ENCODE data around the gene TPGS1. TPM values are rescaled to one million over a fixed set of nuclear protein-coding genes. Genes with fewer than 3 reads are reported as not detected.

The TPGS1 gene
- total and polyA plus RNA-seq, 2 donors (not counting 1 experiment from before 2014, with no cell fraction given): 8.1 to 33.8 TPM

DNA sequence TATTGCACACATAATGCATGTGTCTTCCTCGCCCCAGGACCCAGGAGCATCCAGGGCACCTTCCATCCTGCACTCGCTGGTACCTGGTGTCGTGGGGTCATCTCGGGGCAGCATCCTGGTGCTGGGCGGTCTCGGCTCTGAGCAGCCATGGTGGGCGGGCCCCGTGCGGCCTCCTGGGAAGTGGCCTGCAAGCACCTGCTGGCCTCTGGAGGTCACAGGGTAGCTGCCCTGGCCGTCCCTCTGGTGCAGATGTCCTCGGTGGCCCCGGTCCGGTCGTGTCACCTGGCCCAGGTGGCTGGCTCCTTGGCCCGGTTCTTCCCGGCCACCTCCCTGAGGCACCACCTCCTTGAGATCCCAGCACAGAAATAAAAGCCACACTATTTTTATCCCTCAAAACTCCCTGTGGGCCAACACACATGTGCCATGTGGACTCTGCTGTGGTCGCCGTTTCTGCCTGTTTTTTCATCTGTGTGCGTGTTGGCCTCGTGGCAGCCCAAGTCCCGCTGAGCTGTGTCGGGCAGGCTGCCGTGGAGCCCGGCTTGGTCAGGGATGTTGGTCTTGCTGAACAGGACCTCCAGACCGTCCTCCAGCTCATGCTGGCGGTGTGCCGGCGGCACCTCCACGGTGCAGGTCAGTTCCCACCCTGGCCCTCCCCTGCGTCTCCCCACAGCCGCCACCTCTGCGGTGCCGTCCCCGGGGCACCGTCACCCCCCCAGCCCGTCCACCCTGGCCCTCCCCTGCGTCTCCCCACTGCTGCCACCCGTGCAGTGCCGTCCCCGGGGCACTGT, 31.5 kb downstream of the TPGS1 start:
- Mint-ChIP-seq H3K27ac (no peak overlapping the region), H3K27me3 (no peaks in the 10 kb centered on the region), H3K4me3 (no peak overlapping the region), H3K9me3 (ENCODE audit: insufficient read depth) (no peaks in the 10 kb centered on the region), H3K4me1 (peaks cover 2% of the 10 kb centered on the region)
- ATAC-seq (ENCODE audit: low read depth) (no peak), DNase-seq (peak; percentile 14)
- POLR2A ChIA-PET: no interaction called here
- Histone ChIP-seq H3K4me3 (ENCODE audit: control extremely low read depth in 1 of 5, extremely low read depth in 1 of 5, insufficient read depth in 1 of 5, low read depth in 2 of 5, low read length in 4 of 5) (no peak overlapping the region), H4K20me1 (ENCODE audit: control insufficient read depth, insufficient read depth, low read length, poor library complexity, severe bottlenecking) (peaks cover 47% of the 10 kb centered on the region), H3K36me3 (replicated peaks in 1 of 2; ENCODE audit: control extremely low read depth in 1 of 2, control insufficient read depth in 1 of 2, extremely low read depth in 1 of 2, insufficient read depth in 2 of 2, low read length in 1 of 2) (peaks cover 0 to 25% of the 10 kb centered on the region in 2 experiments), H3K27ac (ENCODE audit: low read length in 2 of 2) (no peak overlapping the region), H3K4me1 (ENCODE audit: control insufficient read depth in 2 of 2, insufficient read depth in 2 of 2, low read length in 2 of 2) (peaks cover 0 to under 1% of the 10 kb centered on the region in 2 donors), H3K27me3 (replicated peaks in 1 of 4; ENCODE audit: control extremely low read depth in 1 of 4, control insufficient read depth in 3 of 4, insufficient read depth in 4 of 4, low read length in 3 of 4) (no peaks in the 10 kb centered on the region), H3K9ac (ENCODE audit: low read length) (no peak overlapping the region), H3K9me3 (ENCODE audit: control extremely low read depth in 1 of 3, control insufficient read depth in 2 of 3, insufficient read depth in 1 of 3, low read length in 2 of 3) (no peaks in the 10 kb centered on the region), H3K79me2 (ENCODE audit: control insufficient read depth, insufficient read depth, low read length) (peaks cover 26% of the 10 kb centered on the region), H2AFZ (ENCODE audit: insufficient read depth, low read depth, low read length, poor library complexity, severe bottlenecking) (no peak overlapping the region), H3K4me2 (replicated peaks; ENCODE audit: low read depth, low read length, poor library complexity, severe bottlenecking) (no peak overlapping the region)
- WGBS (ENCODE audit: insufficient coverage): 94% methylated on average over 40 of the region's 40 CpGs
- CTCF ChIA-PET: no interaction called here
- intact Hi-C loops (cut with micrococcal nuclease): no loop called here
- TF ChIP-seq CTCF (IDR thresholded peaks at IDR 0.05) (no peak), EZH2 (IDR thresholded peaks at IDR 0.05; ENCODE audit: borderline replicate concordance, insufficient read depth, low read depth, low read length, poor library complexity, severe bottlenecking) (no peak)

DNA sequence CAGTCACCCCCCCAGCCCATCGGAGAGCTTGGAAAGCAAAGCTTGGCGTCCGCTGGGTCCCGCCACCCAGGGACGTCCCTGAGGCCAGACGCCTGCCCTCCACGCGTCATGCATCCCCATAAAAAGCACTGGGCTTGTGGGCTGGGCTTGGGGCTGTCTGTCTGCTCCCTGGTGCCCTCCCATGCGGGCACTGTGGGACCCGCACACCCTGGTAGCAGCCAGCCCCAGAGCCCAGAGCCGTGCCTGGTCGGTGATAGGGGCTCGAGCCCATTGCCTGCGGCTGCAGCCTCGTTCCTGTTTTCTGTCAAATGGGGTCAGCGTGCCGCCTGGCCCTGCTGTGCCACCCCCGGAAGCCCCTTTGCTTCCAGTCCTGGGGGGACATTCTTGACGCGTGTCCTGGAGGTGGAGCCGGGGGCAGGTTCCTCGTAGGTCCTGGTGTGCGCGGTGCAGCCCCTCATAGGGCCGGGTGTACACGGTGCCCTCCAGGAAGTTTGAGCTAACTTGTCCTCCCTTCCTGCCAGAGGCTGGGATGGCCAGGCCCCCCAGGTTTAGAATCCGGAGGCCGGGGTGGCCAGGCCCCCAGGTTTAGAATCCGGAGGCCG, 32.2 kb downstream of the TPGS1 start:
- DNase-seq (no peak), ATAC-seq (ENCODE audit: low read depth) (no peak)
- POLR2A ChIA-PET: no interaction called here
- H3K4me2 ChIP-seq (replicated peaks; ENCODE audit: low read depth, low read length, poor library complexity, severe bottlenecking): no peak overlapping the region
- Mint-ChIP-seq H3K9me3 (ENCODE audit: insufficient read depth) (no peaks in the 10 kb centered on the region), H3K4me1 (peaks cover 2% of the 10 kb centered on the region), H3K27ac (no peak overlapping the region), H3K27me3 (no peaks in the 10 kb centered on the region), H3K4me3 (no peak overlapping the region)
- no peak for TF ChIP-seq EZH2 (IDR thresholded peaks at IDR 0.05; ENCODE audit: borderline replicate concordance, insufficient read depth, low read depth, low read length, poor library complexity, severe bottlenecking)
- TF ChIP-seq CTCF (IDR thresholded peaks at IDR 0.05): no peak
- H3K27ac ChIP-seq (ENCODE audit: low read length in 2 of 2): no peak overlapping the region
- no peaks in the 10 kb centered on the region for H3K27me3 ChIP-seq (replicated peaks in 1 of 4; ENCODE audit: control extremely low read depth in 1 of 4, control insufficient read depth in 3 of 4, insufficient read depth in 4 of 4, low read length in 3 of 4)
- no peaks in the 10 kb centered on the region for H3K9me3 ChIP-seq (ENCODE audit: control extremely low read depth in 1 of 3, control insufficient read depth in 2 of 3, insufficient read depth in 1 of 3, low read length in 2 of 3)
- peaks cover 0 to 25% of the 10 kb centered on the region in 2 experiments for H3K36me3 ChIP-seq (replicated peaks in 1 of 2; ENCODE audit: control extremely low read depth in 1 of 2, control insufficient read depth in 1 of 2, extremely low read depth in 1 of 2, insufficient read depth in 2 of 2, low read length in 1 of 2)
- H3K79me2 ChIP-seq (ENCODE audit: control insufficient read depth, insufficient read depth, low read length): peaks cover 19% of the 10 kb centered on the region
- H3K4me1 ChIP-seq (ENCODE audit: control insufficient read depth in 2 of 2, insufficient read depth in 2 of 2, low read length in 2 of 2): no peaks in the 10 kb centered on the region
- peaks cover 41% of the 10 kb centered on the region for H4K20me1 ChIP-seq (ENCODE audit: control insufficient read depth, insufficient read depth, low read length, poor library complexity, severe bottlenecking)
- intact Hi-C loops (cut with micrococcal nuclease): no loop called here
- H3K9ac ChIP-seq (ENCODE audit: low read length): no peak overlapping the region
- no peak overlapping the region for H2AFZ ChIP-seq (ENCODE audit: insufficient read depth, low read depth, low read length, poor library complexity, severe bottlenecking)
- CTCF ChIA-PET: no interaction called here
- WGBS (ENCODE audit: insufficient coverage): 93% methylated on average over 26 of the region's 30 CpGs
- H3K4me3 ChIP-seq (ENCODE audit: control extremely low read depth in 1 of 5, extremely low read depth in 1 of 5, insufficient read depth in 1 of 5, low read depth in 2 of 5, low read length in 4 of 5): no peak overlapping the region
